Measurements from ENCODE around the gene TMPRSS2.

TMPRSS2 gene

DNA sequence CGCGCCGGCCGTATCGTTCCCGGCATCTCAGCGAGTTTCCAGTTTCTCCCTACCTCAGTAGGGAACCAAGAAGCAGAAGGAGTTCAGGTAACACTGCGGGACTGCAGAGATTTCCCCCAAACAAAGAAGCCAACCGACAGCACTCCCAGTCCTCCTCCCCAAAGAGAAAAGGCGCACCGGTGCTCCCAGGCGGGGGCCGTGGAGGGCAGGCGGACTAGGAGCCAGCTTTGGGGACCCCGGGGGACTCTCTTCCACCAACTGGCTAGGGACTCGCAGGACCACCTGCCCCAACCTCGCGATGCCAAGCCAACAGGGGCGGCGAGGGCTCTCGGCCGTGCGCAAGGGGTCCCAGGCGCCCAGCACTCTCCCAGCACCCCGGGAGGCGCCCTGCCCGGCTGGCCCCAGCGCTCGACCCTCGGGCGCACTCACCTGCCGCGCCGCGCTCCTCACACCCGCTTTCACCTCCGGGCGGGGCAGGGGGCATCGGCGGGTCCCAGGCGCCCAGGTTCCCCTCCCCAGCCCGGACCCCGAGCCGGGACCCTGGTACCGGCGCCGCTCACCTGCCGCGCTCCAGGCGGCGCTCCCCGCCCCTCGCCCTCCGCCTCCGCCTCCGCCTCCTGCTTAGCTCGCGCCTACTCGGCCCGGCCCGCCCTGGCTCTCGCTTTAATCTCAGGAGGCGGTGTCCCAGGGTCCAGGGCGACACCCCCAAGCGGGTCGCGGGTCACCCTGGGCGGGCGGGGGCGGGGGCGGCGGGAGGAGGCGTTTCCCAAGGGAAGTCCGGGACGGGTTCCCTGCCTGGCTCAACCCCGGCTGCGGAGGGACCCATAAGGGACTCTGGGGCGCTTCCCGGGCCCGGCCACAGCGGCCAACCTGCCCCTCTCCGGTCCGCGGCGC is at the start of gene TMPRSS2:
Gene TMPRSS2 (minus strand): TSS at position 638 of the 894 bp plus-strand sequence. CDS start 10,025 bp downstream, outside the sequence.
- DNase-seq: no peak
- in situ Hi-C loops (cut with MboI; ENCODE audit: low pct_unique_long_range_greater_than_20kb, low sequenced_read_pairs): no loop called here

DNA sequence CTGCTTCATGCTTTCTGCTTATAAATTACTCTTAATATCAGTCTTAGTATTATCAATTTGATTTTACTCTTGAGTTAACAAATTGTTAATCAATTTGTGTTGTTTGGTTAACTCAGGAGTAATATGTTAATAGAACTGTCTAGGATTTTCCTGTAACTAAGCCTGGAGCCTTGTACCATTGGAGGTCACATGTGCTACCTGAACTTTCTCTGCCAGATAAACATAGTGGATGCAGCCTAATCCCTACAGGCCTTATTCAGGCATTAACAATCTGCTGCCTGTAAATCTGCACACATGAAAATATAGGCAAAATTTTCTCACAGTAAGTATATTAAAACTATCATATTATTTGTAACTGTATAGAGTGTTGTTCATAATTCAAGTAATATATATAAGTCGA is 47.1 kb upstream of the TMPRSS2 start:
- DNase-seq: no peak
- in situ Hi-C loops (cut with MboI; ENCODE audit: low pct_unique_long_range_greater_than_20kb, low sequenced_read_pairs): no loop called here

DNA sequence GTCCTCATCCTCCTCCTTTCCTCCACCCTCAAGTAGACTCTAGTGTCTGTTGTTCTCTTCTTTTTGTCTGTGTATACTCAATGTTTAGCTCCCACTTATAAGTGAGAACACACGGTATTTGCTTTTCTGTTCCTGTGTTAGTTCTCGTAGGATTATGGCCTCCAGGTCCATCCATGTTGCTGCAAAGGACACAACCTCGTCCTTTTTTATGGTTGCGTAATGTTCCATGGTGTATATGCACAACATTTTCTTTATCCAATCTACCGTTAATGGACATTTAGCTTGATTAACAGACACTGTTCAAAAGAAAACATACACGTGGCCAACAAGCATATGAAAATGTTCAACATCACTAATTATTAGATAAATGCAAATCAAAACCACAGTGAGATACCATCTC is 44.3 kb upstream of the TMPRSS2 start:
- DNase-seq: no peak
- in situ Hi-C loops (cut with MboI; ENCODE audit: low pct_unique_long_range_greater_than_20kb, low sequenced_read_pairs): no loop called here

DNA sequence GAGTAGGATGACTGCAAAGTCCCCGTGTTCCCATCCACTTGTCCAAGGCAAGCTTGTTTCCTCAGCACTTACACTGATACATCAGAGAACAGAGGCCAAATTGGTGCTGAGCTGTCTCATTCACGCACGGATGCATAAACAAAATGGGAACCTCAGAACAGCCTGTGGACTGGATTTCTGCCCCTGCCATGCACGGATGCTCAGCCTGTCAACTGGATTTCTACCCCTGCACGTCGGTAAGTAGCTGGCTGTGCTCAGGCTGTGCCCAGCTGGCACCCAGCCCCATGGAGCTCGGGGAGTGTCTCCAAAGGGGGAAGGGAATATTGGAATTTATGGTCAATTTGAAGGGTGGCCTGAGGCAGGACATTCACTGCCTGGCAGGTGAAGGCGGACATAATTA is 40.8 kb upstream of the TMPRSS2 start:
- no peak for DNase-seq
- in situ Hi-C loops (cut with MboI; ENCODE audit: low pct_unique_long_range_greater_than_20kb, low sequenced_read_pairs): no loop called here

DNA sequence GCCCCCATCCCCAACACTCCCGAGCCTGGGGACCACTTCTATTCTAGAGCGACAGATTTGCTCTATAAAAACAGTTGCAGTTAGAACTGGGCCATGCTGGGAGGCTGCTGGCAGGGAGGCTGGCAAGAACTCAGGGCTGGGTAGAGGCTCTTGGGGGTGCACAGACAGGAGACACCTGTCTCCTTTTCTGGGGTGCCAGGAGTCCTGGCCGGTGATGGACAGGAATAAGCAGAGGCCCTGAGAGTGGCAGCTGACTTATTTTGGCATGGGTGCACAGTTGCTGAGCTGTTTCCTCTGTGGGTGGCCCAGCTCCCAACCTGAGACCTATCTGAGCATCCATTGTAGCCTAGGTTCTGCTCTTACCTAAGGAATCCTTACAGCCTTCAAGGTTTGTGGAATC is 39.2 kb upstream of the TMPRSS2 start:
- in situ Hi-C loops (cut with MboI; ENCODE audit: low pct_unique_long_range_greater_than_20kb, low sequenced_read_pairs): no loop called here
- DNase-seq: no peak

DNA sequence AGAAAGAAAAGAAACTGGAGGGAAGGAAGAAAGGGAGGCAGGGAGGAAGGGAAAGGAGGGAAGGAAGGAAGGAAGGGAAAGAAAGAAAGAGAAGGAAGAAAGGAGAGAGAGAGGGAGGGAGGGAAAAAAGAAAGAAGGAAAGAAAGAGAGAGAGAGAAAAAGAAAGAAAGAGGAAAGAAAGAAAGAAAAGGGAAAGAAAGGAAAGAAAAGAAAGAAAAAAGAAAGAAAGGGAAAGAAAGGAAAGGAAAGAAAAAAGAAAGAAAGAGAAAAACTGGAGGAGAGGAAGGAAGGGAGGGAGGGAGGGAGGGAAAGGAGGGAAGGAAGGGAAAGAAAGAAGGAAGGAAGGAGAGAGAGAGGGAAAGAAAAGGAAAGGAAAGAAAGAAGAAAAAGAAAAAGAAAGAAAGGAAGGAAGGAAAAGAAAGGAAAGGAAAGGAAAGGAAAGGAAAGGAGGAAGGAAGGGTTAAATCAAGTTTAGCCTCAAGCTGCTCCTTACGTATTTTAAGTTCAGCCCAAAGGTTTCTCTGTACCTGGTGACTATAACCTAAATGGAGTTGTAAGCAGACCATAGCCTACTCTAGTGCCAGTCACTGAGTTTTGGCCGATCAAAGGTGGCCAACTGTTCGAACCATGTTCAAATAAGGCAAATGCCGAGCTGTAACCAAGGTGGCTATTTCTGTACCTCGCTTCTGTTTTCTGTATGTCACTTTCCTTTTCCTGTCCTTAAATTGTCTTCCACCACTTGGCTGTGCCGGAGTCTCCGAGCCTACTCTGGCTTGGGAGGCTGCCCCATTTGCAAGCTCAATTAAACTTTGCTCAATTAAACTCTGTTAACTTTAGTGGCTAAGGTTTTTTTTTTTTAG is 37.8 kb upstream of the TMPRSS2 start:
- no peak for DNase-seq
- in situ Hi-C loops (cut with MboI; ENCODE audit: low pct_unique_long_range_greater_than_20kb, low sequenced_read_pairs): no loop called here

DNA sequence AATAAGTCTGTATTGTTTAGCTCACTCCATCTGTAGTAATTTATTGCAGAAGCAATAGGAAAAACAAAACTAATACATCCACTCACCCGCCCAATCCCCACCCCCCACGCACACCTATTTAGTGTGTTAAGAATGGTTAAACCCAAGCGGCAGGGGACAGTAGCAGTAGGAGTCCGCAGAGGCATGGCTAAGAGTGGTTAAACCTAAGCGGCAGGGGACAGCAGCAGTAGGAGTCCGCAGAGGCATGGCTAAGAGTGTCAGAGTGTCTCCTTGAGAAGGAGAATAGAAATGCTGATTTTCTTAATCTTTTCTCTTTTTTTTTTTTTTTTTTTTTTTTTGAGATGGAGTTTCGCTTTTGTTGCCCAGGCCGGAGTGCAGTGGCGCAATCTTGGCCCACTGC is 34.8 kb upstream of the TMPRSS2 start:
- DNase-seq: no peak
- in situ Hi-C loops (cut with MboI; ENCODE audit: low pct_unique_long_range_greater_than_20kb, low sequenced_read_pairs): no loop called here

DNA sequence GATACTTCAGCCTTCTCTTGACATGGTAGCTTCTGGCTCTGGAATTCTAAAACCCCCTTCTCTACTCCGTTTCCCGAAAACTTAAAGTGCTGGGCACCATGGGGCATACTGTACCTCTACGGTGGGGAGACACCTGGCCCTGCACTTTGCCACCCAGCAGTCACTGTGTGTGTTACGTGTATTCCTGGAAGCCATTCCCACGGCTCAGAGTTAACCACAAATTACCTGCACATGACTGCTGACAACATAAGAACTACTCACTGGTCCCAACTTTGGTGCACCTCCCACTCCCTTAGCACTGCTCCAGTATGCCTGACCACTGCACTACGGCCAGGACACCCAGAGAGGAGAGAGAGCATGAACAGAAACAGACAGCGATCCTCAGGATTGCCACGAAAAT is 29.4 kb upstream of the TMPRSS2 start:
- no peak for DNase-seq
- in situ Hi-C loops (cut with MboI; ENCODE audit: low pct_unique_long_range_greater_than_20kb, low sequenced_read_pairs): no loop called here

DNA sequence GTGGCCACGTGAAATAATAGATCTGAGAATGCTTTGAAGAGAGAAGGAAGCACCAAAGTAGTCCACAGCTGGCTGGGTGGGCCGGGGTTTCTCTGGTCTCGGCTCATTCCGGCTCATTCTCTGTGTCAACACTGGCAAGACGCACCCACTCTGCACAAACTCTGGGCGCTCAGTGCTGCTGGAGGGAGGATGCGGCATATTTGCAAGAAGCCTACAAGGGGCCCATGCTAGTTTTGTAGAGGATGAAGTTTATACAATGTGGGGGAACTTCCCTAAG is 28.8 kb upstream of the TMPRSS2 start:
- in situ Hi-C loops (cut with MboI; ENCODE audit: low pct_unique_long_range_greater_than_20kb, low sequenced_read_pairs): no loop called here
- DNase-seq: no peak

DNA sequence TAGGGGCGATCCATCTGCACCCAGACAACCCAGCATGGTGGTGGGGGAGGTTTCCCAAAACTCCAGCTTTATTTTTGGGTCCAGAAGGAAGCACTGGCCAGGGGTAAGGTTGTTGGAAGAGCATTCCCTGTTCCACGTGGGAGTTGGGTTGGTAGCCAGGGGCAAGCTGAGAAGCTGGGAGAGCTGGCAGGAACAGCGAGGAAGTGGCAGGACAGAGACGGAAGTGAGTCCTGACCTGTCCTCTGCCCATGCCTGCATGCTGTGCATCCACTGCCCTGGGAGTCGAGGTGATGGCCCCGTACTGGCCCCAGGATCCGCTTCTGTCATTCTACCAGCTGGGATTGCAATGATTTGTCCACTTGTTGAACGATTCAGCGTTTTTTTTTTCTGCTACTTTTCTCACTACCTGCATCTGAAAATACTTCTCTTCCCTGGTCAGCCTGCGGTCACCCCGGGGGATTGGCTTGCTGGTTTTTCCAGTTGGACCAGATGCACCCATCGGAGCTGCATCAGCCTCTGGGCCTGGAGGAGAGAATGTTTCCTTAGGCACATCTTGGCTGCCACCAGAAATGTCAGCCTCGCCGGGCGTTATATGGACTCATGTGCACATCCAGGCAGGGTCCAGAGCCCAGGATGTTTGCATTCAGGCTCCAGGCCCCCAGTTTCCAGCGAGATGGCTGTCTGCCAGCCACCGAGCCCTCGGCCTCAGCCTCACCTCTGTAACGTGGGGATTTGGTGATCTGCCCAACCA is 28.3 kb upstream of the TMPRSS2 start:
- in situ Hi-C loops (cut with MboI; ENCODE audit: low pct_unique_long_range_greater_than_20kb, low sequenced_read_pairs): no loop called here
- DNase-seq: no peak

DNA sequence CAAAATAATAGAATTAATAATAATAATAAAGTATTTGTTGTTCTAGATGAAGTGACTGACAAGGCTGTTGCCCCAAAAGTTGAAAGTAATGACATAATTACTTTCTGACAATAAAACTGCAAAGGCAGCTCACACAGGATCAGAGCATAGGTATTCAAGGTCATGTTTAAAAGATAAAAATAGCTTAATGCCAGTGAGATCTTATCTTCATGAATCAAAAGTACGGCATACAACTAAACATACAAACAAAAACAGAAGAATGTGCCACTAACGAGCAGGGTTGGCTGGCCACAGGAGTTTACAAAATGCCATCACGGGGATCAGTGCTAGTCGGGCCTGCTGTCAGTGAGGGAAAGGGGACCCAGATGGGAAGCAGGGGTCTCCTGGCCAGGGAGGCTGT is 22.4 kb upstream of the TMPRSS2 start:
- no peak for DNase-seq
- in situ Hi-C loops (cut with MboI; ENCODE audit: low pct_unique_long_range_greater_than_20kb, low sequenced_read_pairs): no loop called here

DNA sequence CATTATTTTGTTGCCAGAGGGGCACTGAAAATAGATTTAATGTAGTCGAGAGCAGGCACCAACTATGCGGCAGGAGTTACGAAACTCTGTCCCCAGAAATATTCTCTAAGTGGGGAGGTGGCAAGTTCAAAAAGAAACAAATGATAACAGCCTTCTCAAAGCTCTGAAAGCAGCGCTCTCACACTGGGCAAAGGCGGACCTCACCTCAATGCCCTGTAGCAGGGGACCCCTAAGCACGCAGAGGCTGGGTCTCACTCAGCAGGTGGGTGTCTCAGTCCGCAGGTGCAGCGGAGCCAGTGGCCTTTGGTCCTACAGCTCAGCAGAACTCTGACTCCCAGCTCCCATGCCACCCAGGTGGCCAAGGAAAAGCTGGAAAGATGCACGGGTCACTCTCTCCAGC is 21.8 kb upstream of the TMPRSS2 start:
- in situ Hi-C loops (cut with MboI; ENCODE audit: low pct_unique_long_range_greater_than_20kb, low sequenced_read_pairs): no loop called here
- DNase-seq: no peak

DNA sequence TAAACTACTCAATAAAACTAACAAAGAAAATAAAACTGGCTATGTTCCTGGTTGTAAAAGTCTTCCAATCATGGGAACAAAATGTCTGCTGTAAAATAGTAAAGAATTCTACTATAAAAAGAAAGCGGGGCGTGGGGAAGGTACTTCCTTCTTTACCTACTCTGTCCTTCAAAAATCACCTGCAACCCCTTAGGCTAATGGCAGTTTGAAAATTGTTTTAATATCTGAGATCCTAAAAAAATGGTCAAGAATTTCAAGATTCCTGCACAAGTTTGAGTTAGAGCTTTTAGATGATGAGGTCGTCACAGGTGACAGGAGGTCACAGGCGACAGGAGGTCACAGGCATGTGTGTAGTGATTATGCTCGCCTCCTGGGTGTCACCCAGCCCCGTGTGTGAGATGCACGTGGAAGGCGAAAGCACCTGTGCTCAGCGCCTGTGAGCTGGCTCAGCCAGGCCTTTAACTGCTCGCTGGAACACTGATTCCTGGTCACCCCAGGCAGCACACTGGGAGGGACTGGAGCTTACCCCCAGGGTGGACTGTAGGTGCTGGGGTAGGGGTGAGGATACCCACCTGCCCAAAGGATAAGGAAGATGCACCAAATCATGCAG is 18.6 kb upstream of the TMPRSS2 start:
- in situ Hi-C loops (cut with MboI; ENCODE audit: low pct_unique_long_range_greater_than_20kb, low sequenced_read_pairs): no loop called here
- DNase-seq: no peak

DNA sequence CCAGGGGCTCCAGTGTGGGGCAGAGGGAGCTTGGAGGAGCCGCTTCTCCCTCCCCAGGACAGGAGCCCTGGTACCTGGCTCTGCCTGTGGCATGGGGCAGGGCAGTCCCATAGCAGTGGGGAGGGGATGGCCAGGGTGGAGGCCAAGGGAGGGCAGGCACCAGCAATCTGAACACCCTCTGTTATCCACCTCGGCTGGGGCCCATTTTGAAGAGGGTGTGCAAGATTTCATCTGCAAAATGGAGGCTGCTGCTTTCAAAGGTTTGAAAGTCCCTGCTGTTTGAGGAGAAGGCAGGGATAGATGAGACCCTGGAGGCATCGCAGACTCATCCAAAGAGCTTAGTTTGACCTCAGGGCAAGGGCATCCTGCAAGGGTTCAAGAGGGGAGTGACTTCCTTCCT is 15.2 kb upstream of the TMPRSS2 start:
- in situ Hi-C loops (cut with MboI; ENCODE audit: low pct_unique_long_range_greater_than_20kb, low sequenced_read_pairs): no loop called here
- DNase-seq: no peak

DNA sequence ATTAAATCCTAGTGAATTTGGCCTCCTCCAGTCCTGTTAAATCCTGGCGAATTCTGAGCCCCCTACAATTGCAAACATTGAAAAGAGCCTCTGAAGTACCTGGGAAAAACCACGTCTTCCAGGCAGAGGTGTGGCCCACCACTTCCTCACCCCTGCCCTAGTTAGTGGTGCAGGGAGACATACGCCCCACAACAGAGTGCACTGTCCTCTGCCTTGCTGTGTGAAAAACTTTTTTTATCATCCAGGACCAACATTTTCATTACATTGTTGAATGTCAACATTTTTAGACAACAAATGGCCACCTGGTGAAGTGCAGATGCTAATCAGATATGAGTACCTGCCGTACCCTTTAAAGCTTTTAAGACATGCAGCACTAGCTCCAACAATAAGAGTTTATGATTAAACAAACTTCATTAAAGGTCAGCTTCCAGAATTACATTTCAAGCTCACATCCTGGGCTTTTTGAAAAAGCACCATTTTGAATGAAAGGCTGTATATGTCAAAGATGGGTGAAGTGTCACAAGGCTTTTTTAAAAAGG is 13.6 kb upstream of the TMPRSS2 start:
- DNase-seq: no peak
- in situ Hi-C loops (cut with MboI; ENCODE audit: low pct_unique_long_range_greater_than_20kb, low sequenced_read_pairs): no loop called here

DNA sequence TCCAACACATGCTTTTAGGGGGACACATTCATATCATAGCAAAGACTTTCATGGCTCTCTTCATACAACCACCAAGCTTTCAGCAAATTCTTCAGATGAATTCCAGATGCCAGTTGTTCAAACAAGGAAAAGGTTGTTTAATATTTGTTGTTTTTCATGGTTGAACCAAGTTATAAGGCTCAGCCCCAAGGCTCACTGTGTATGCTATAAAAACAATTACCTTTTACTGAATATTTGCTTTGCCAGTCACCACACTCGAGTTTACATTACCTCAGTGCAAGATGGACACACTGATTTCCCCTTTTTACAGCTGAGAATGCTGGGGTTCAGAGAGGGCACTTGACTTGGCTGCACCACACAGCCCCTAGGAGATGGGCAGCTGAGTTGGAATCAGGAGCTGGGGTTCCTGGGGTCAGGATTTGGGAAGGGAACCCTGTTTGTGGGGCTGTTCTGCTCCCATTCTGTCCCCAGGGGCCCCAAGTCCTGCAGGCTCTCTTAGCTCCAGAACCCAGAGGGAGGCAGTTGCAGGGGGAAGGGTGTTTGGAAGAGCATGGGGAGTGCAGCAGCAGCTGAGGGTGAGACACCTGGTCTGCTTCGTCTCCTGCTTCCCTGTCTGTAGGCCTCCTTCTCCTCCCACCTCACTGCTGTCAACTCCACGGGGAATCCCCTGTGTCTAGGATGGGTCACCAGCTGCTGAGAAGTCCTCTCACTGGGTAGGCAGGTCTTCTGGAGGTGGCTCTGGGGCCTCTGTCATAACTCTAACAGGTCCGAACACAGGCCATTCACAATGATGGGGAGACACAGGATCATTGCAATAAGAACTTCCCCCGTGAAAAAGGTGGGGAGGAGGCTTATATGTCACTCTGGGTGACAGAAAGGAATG is 12.8 kb upstream of the TMPRSS2 start:
- DNase-seq: no peak
- in situ Hi-C loops (cut with MboI; ENCODE audit: low pct_unique_long_range_greater_than_20kb, low sequenced_read_pairs): no loop called here

DNA sequence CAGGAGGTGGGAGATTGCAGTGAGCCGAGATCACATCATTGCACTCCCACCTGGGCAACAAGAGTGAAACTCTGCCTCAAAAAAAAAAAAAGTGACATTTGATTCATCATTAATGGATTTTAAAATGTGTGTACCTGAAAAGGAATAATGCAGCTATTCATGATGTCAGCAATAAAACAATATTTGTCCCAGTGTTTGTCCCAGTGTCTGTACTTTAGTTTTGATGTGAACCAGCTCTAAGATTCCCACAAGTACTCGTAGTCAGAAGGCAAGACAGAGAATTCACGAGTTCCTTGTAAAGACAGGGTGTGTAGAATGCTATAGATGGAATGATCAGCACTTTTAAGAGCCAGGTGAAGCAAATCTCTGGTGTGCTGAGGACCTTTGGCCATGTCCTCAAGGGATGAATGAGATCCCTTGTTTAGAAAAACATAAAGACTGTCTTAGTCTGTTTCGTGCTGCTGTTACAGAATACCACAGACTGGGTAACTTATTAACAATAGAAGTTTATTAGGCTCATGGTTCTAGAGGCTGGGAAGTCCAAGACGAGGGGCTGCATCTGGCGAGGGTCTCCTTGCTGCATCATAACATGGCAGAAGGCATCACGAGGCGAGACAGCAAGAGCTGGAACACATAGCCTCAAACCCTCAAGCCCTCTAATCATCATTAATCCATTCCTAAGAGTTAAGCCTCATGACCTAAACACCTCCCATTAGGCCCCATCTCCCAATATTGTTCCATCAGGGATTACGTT is 12.0 kb upstream of the TMPRSS2 start:
- DNase-seq: no peak
- in situ Hi-C loops (cut with MboI; ENCODE audit: low pct_unique_long_range_greater_than_20kb, low sequenced_read_pairs): no loop called here

DNA sequence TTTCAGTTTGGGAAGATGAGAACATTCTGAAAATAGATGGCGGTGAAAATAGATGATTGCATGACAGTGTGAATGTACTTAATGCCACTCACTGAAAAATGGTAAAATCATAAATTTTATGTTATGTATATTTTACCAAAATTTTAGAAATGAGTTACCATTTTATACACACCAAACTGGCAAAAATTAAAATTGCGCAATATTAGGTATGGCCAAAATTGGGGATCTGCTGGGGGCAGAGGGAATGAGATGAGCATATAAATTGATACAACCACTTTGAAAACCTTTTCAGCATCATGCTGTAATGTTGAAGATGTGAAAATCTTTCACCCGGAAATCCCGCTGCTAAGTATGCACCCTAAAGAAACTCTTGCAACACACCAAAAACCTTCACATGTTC is 10.8 kb upstream of the TMPRSS2 start:
- DNase-seq: no peak
- in situ Hi-C loops (cut with MboI; ENCODE audit: low pct_unique_long_range_greater_than_20kb, low sequenced_read_pairs): no loop called here
